HEK293T (cell line): ENCODE data around the gene LRRC75B.

ENCODE experiments used
- ARNT ChIP-seq: fragments of 450-650 bp; IDR thresholded peaks from 2 replicates; pipeline ENCODE4 v1.6.1; 2017; ENCODE audit warnings: mild to moderate bottlenecking
- LEF1 ChIP-seq: fragments of 450-650 bp; IDR thresholded peaks from 2 replicates; pipeline ENCODE4 v1.6.1; 2017; ENCODE audit warnings: mild to moderate bottlenecking, borderline replicate concordance

DNA sequence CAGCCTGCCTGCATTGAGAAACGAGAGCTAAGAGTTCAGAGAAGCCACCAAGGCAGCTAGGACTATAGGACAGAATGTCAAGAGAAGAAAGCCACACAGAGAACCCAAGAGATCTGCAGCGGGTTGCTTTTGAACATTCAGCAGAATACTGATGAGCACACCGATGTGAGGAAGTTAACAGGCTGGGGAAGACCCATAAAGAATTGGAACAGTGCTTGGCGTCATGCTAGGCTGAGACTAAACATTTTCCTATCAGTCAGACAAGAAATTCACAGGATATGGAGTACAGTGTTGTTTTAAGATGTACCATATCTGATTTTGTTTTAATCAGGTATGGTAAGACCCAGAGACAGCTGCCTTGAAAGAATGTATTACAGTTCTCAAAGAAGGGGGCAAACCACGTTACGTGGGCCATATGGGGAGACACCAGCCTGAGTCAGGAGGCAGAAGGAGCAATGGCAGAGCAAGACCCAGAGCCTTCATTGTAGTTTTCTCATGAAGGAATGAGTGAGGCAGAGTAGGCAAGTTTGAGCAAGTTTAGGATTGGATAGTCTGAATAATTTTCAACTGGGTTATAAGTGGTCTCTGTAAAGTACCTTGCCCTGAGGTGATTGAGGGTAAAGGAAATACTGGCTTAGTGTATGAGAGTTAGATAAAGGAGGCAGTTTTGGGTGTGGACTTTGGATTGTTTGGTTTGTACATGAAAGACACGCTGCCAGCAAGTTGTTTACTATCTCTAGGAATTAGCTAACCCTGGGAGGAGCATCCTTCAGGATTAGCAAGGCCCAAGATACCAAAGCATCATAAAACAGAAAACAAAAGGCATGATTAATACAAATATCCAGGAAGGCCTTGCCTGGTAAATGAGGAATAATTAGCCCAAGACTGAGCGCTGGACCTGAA, 14.3 kb downstream of the LRRC75B start:
- TF ChIP-seq ARNT (no peak), LEF1 (no peak)
